ENCODE data around the gene GPR141. TPM values are rescaled to one million over a fixed set of nuclear protein-coding genes. Genes with fewer than 3 reads are reported as not detected.

The GPR141 gene
- total RNA-seq = not detected in 2 replicates

GRCh38 chr7:37683246-37684120 lies at the start of gene GPR141:
GPR141 (plus strand) TSS chr7:37683766; CDS start chr7:37740394, 56,628 bp downstream.

Other genes with a start within 250 kb of the GPR141 start
- 0.63 and 1.6 TPM in 2 replicates for gene ELMO1, start 234.9 kb upstream of the GPR141 start, total RNA-seq
- gene NME8, start 164.8 kb downstream of the GPR141 start, total RNA-seq = not detected in 2 replicates
- 0.33 and 27.4 TPM in 2 replicates for gene SFRP4, start 233.1 kb downstream of the GPR141 start, total RNA-seq
- gene EPDR1, start 236.9 kb downstream of the GPR141 start, total RNA-seq = 34.5 and 53.1 TPM in 2 replicates